ENCODE measurements around the gene SIAH2.
A peak's percentile ranks its signal among the peaks of the same experiment; 100 is the strongest.

The SIAH2 gene

DNA sequence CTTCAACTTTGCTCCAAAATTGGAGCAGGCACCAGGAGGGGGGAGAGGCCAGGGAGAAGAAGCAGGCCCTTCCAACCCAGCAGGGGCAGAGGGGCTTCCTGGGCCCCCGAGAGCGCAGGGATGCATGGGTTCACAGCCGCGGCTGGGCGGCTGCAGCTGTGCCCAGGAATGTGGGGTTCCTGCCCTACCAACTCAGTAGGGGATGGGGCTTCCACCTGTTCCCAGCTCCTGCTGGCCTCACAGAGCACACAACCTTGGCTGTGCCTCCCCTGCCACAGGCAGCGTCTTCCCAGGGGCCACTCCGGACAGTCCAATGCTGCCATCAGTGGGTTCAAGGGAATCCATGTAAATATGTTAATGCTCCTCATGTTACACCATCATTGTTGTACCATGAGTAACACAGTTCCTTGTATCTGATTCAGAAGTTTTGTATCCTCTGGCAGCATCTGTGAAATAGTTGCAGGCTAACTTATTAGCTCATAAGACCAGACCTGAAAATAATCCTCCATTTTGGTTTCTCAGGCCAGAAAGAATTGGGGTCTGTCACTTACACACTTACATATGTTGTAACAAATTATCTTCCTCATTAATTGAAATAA is 12.1 kb upstream of the SIAH2 start:
- no peak for DNase-seq (ENCODE audit: low read depth in 3 of 3, low spot score in 1 of 3)

DNA sequence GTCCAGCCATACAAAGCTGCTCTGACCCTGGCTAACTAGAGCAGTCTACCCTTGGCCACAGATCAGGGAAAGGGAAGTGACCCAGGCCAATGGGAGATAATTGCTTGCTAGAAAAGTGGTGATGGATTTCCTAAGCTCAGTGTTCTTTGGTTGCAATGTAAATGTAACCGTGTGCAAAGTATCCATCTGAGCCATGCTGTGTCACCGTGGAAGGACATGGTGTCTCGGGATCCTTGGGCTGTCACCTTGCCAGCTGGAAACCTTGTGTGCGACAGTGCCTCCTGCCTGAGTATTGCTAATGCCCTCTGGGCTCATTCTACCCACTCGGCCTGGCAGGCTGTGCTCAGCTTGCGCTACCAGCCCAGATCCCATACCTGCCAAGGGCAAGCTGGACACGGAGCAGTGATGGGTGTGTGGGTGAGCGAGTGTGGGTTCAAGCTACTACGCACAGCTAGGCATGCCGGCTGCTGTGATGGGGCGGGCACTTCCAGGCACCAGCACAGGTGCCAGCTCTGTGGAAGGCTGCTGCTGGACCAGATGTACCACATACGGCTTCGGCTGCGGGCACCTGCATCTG is 10.7 kb upstream of the SIAH2 start:
- DNase-seq (ENCODE audit: low read depth in 3 of 3, low spot score in 1 of 3) = no peak

DNA sequence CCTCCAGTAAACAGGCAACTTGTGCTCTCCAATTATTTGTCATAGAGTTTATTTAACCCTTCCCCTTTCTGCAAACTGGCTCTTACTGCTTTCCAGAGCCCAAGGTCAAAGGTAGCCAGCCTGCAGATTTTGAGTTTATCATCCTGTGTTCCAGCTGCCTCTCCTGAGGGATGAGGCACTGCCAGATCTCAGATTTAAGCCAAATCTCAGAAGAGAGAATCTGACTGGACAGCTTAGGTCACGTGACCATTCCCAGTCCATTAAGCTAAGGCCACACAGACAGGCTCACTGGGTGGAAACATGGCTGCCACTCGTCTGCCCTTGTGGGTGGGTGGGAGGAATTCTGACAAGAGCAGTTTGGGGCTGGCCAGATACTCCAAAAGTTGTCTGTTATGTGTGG is 8.6 kb upstream of the SIAH2 start:
- DNase-seq (ENCODE audit: low read depth in 3 of 3, low spot score in 1 of 3) = no peak

DNA sequence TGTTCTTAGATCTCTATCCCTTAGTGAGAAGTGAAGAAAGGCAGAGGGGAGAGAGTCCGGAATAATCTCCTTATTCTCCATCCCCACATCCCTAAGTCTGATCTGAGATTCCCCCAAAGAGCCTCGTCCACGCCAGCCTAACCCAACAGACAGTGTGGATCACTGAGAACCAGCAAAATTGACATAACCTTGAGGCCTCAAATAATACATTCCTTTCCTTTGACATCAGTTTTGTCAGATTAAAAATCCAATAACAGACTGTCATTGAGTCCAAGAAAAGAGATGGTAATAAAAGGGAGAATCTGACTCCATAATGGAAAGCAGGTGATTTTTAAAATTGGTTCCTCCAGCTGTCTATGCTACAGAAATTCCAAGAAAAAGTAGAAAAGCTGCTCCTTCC is 7.7 kb upstream of the SIAH2 start:
- DNase-seq (ENCODE audit: low read depth in 3 of 3, low spot score in 1 of 3) = no peak

DNA sequence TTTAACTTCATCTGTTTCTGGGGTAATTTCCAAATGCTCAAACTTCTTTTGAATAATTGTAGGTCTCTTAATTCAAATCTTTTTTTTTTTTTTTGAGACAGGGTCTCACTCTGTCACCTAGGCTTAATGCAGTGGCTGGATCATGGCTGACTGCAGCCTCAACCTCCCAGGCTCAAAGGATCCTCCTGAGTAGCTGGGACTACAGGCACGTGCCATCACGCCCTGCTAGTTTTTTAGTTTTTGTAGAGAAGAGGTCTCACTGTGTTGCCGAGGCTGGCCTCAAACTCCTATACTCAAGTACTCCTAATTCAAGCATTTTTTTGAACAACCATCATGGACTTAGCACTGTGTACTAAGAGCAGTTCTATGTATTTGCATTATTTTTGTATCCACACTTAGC is 3.8 kb upstream of the SIAH2 start:
- DNase-seq (ENCODE audit: low read depth in 3 of 3, low spot score in 1 of 3) = no peak

DNA sequence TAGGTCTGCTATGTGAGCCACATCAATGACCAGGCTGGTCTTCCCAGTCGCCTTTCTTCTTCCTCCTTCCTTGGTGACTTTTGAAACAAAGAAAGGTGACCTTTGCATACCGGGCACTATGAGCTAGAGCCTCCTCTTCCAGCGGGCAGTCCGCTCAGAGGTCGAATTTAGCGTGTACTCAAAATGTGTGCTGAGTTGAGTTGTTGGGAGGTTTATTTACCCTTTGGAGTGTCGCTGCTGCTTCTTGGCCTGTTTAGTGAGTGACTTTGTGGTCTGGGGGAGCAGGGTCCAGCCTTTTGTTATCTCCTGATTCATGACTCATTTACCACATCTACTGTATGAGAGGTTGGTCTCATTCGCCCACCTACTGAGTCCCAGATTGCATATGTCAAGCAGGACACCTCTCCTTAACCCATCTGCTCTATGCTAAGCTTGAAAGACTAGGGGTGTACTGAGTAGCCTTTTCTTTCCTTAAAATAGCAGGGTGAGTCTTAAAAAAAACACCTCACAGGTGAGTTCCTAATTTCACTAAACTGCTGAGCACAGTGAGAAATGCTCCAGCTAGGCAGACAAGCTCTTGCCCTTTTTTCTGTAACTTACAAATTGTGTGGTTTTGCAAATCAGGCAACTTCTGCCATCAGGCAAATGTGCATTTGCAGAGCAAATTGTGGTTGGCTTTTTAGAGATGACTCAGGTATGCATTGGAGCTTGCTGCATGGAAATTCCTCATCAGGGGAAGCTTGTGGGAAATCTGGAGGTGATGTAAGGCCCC is 3.2 kb upstream of the SIAH2 start:
- DNase-seq (ENCODE audit: low read depth in 3 of 3, low spot score in 1 of 3) = no peak

DNA sequence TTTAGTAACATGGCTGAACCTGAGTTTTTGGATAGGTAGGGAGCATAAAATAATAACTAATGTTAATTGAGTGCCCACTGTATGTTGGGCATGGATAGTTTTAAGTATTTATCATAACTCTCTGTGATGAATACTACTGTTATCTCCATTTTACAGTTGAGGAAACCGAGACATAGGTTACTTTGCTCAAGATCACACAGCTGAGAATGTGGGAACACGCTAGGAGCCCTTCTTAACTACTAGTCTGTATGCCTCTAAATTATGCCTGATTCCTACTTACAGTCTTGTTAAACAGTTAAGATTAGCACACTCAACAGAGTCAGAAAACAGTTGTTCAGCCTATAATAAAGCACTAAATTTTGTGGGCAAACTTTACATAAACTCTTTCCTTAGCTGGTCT is 2.0 kb upstream of the SIAH2 start:
- no peak for DNase-seq (ENCODE audit: low read depth in 3 of 3, low spot score in 1 of 3)

DNA sequence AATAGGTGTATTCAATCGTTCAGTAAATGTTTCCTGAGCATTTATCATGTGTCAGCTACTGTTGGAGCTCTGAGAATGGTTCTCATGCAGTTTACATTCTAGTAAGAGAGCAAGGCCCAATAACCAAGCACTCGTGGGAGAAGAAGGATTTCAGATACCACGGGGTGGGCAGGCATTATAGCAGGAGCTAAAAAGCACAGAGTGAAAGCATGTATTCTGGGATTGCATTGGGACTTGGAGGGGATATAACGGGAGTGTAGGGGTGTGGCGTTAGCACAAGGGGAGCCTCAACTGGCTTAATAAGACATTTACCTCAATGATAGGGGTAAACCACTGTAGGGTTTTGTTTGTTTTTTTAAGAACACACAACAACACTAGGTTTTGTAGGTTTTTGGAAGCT is 1.6 kb upstream of the SIAH2 start:
- no peak for DNase-seq (ENCODE audit: low read depth in 3 of 3, low spot score in 1 of 3)

DNA sequence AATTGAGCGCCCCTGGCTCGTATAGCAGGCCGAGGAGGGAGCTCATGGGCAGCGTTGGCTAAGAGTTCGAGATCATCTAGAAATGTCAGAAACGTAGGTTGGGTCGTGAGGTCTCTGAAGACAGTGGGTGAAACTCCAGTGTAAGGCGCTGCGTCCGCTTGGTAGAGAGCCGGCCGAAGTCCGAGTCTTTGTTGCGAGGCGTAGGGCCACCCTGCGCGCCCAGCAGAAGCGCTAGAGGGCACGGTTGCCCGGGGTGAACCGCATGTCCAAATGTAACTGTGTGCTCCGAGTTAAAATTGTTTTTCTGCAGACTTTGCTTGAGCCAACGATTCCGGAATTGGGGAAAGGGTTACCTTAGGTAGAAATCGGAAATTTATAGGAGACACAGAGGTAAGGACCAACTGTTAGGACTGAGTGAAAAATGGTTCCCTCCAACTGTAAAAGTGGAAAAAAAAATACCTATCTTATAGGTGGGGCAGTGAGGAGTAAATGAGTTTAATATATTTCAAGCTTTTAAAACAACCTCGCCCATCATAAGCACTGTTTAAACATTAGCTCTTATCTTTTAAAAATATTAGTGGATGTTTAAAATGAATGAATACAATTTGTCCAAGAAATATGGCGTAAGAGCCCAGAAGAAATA is 993 bp upstream of the SIAH2 start:
- DNase-seq (ENCODE audit: low read depth in 3 of 3, low spot score in 1 of 3) = no peak

DNA sequence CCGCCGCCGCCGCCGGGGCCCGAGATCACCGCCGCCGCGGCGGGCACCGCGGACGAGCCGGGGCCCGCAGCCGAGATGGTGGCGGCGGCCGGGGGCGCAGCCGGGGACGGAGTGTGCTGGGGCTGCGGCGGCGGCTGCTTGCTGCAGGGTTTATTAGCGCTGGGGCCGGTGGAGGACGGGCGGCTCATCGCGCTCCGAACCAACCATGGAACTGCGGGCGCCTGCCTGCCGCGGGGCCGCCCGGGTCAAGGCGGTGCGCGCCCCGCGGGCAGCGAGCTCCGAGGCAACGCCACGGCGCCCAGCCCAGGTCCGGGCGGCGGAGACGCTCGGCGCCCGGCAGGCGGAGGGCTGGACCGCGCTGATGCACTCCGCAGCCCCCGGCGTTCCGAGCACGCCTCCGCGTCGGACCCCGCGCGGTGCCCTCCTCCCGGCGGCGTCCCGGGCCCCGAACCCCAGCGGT is 277 bp downstream of the SIAH2 start:
- DNase-seq (ENCODE audit: low read depth in 3 of 3, low spot score in 1 of 3) = no peak

DNA sequence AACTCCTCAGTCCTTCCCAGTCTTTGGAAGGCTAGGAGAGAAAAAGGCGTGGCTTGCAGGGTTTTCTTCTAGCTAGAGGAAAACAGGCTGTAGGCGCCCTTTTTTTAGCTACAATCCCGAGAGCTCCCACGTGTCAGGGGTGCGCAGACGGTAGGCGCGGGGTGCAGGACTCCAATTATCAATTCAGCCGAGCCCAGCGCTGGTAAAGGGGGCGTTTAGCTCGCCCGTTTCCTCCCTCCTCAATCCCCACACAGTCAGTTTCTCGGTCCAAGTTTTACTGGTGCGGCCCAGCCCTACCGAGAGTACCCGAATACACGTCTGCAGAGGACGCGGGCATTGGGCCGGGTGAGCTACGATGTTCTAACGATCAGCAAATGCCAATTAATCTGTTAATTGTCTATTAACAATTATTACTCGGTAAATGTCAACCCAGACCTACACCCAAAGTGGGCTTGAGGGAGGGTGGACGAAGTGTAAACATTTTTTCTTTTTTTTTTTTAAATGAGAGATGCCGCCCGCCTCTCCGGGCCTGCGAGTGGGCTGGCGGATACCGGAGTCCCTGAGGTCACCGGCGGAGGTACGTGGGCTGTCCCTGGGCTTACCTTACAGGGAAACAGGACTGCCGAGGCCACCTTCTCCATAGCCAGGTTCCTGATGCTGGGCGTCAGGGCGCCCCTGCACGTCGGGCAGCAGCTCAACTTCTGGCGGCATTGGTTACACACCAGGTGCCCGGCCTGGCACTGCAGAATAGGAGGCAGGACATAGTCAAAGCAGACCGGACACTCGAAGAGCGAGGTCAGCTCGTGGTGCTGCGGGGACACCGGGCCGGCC is 923 bp downstream of the SIAH2 start:
- peak in 1 of 3 donors; percentile 21 for DNase-seq (ENCODE audit: low read depth in 3 of 3, low spot score in 1 of 3)

DNA sequence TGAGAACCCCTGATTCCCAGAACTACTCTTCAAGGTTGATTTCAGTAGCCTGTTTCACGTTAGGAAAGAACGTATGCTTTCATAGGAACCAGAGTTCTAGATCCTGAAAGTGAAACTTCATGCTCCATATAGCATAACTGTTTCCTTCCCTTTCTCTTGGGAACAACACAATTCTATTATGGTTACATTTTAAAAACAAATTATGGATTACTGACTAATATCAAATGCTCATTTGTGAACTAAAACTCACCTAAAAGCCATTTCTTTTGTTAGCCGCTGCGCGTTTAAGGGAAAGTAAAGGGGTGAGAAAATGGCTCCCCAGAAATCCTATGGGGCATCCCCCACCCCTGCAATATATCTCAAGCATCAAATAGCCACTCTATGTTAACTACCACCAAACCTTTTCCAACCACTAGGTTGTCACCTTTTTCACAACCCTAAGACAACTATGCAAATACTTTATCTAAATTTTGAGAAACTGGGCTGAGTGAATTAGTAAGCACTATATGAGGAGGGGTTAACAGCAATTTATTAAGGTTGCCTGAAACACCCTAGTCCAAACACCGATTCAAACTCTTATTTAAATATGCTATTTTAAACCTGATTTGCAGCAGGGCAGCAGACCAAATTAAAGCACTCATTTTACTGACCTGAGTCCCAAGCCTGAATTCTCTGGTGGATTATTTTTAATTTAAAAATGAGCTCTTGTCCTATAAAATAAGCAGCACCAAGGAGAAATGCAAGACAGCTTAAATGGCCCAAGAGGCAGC is 2.4 kb downstream of the SIAH2 start:
- no peak for DNase-seq (ENCODE audit: low read depth in 3 of 3, low spot score in 1 of 3)

DNA sequence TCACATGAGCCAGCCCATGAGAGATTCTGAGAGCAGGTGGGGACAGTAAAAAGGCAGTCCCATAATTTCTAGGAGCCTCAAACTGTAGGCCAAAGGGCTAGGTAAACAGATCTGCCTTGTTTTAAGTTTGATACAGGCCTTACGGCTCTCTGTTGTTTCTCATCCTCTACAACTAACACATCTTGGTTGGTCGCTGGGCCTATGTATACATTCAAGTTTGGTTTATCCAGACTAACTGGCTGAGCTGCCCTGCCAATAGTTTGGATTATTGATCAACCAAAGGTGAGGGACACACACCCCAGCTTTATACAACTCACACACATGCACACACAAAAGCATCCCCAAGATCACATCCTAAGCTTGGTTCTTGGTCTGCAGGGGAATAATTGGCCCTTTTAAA is 3.0 kb downstream of the SIAH2 start:
- no peak for DNase-seq (ENCODE audit: low read depth in 3 of 3, low spot score in 1 of 3)

DNA sequence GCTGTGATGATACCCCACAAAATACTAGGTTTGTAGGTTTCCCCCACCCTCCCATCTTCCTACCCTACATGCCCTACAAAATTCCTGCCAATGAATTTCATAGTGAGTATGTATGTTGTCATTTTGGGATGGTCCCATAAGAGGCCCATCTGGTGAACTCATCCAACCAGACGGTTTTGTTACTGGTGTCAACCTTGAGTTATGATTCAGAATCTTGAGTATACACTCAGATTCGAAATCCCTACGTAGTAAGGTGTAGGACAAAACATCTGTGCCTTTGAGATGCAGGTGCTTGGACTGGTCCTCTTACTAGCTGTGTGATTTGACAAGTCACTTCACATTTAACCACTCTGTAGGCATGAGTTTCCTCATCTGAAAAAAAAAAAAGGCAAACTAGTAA is 3.6 kb downstream of the SIAH2 start:
- DNase-seq (ENCODE audit: low read depth in 3 of 3, low spot score in 1 of 3) = no peak

DNA sequence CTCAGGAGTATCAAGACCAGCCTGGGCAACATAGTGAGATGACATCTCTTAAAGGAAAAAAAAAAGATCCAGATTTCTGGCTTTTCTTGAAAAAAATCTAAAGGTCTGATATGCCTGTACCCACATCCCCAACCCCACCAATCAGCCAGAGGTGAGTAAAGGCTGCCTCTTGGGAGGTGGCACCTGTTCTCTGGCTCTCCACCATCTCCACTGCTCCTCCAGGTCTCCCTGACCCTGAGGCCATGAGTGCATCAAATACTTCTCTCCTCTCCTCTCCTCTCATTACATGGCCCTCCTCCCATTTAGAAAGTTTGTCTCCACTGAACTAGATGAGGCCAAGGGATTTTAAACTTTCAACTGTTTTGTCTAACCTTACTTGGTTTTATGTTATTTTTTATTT is 5.2 kb downstream of the SIAH2 start:
- no peak for DNase-seq (ENCODE audit: low read depth in 3 of 3, low spot score in 1 of 3)

DNA sequence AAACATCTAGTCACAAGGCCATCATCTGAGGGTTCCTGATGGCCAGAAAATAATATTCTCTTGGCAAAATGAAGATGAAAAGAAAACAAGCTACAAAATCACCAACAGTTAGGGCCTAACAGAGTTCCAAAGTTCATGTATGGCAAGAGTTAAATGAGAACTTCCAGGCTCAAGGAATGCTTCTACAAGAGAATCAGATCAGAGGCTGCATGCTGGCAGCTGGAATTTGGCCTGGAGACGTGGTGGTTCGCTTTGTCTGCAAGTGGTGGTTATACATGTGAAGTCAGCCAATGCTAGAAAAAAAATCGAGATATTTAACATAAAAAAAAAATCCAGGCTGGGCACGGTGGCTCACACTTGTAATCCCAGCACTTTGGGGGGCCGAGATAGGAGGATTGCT is 5.6 kb downstream of the SIAH2 start:
- DNase-seq (ENCODE audit: low read depth in 3 of 3, low spot score in 1 of 3) = no peak

DNA sequence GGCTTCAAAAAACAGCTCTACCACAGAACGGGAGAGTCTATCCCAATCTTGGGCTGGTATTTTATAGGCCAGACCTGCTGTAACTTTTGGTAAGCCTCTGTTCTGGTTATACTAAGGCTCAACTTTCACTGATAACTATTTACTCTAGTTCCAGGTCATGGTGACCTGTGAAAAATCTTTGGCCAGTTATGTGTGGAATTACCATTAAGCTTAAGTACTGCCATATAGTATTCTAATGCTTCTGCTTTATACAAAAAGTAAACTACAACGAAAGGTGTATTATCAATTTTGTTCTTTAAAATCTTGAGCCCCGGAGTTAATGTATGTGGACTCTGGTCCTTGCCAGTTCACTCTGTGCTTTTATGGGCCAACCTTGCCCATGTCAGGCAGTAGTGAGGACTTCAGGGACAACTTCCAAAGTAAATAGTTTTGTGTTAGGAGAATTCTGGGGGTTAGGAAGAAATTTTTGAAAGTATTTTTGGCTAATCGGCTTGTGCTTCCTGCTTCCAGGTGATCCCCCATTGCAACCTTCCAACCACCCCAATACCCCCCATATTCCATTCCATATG is 6.4 kb downstream of the SIAH2 start:
- no peak for DNase-seq (ENCODE audit: low read depth in 3 of 3, low spot score in 1 of 3)

DNA sequence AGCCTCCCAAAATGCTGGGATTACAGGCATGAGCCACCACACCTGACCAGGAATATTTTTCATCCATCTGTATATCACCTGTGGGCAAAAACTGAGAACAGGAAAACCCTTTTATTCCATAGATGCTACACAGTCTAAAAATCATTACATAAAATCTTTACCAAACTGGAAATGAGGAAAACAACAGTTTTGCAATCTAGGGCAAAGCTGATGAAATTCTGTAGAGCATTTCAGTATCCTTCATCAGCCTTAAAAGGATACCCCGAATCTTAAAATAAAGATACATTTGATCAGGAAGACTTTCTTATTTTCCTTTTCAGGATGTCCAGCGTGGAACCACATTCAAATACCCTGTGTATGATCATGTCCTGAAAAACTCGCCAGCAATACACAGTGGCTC is 7.1 kb downstream of the SIAH2 start:
- DNase-seq (ENCODE audit: low read depth in 3 of 3, low spot score in 1 of 3) = no peak

DNA sequence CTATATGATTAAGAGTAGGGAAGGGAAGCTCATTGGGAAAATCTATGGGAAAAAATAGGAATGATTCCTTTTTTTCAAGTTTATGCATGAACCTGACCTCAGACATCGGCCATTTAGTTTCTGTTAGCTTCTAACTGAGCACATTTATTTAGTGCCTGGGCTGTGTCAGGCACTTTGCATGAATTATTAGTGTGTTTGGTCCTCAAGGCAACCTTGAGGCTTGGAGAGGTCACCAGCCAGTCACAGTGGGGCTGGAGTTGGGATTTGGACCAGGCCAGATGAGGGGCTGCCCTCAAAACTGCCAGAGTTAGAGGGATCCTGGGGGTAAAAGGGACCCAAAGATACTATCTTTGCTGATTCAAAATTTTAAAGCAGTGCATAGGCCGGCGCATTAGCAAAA is 8.1 kb downstream of the SIAH2 start:
- DNase-seq (ENCODE audit: low read depth in 3 of 3, low spot score in 1 of 3) = no peak

DNA sequence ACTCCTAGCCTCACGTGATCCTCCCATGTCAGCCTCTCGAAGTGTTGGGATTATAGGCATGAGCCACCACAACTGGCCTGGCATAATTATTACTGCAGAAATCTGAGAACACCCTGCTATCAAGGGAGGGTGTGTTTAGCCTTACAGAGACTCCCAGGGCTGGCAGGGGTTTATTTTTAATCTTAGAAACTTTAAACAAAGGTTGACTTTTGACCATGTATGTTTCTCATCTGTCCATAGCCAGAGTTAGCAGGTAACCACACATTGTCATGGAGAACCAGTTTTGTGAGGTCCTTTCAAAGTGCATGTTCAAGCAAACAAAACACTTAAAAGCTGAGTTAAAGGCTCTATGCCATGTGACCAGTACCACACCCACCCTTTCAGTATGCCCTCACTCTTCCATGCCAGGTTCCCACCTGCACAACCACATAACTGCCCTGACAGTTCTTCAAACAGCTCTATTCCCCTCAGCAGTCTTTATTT is 11.1 kb downstream of the SIAH2 start:
- DNase-seq (ENCODE audit: low read depth in 3 of 3, low spot score in 1 of 3) = no peak

All from stimulated activated CD4-positive, alpha-beta T cell treated with anti-CD3 and anti-CD28 coated beads, TNF-alpha, amount 100 ng/mL, for 1 hour (primary cell).